ENCODE results near the gene DPEP2.

- TF ChIP-seq CTCF (IDR thresholded peaks at IDR 0.05) (no peak), EP300 (IDR thresholded peaks at IDR 0.05) (no peak), POLR2A (IDR thresholded peaks at IDR 0.05) (no peak), POLR2AphosphoS5 (IDR thresholded peaks at IDR 0.05) (no peak)
Measured at GRCh38 chr16:68028996-68029395, 29.7 kb upstream of the DPEP2 start.

Measured in stomach (tissue), 4 donors.